Caki2 (cell line): ENCODE data around the gene SLC15A3. TPM values are rescaled to one million over a fixed set of nuclear protein-coding genes. Genes with fewer than 3 reads are reported as not detected.
"Not testable (repeated sequence)": the region's sequence is repeated elsewhere in the genome, so short reads cannot be mapped to it uniquely, and the experiment has no call there.

Experiments
- DNase-seq: peaks from one replicate; pipeline ENCODE4 v3.0.0-alpha.2; 2015; ENCODE audit warnings: low read depth
- in situ Hi-C: cut with HindIII; loops from 2 replicates; pipeline ENCODE4 v1.10.0; 2016; ENCODE audit warnings: low sequenced_read_pairs, low pct_unique_long_range_greater_than_20kb, mixed read lengths
- total RNA-seq: library from RNA; depleted of rRNA; stranded (reverse); fragments of >200 nt; shearing (Covaris generic); gene quantifications from 2 replicates; pipeline ENCODE4 v1.2.3, GENCODE V29; 2014; ENCODE audit warnings: low replicate concordance

SLC15A3 gene
- total RNA-seq, 1 experiment from 2014 or later, result not detected

GRCh38 chr11:60909680-60910280 lies 42.2 kb downstream of the SLC15A3 start:
- DNase-seq, in situ Hi-C loops: not testable (repeated sequence)

- no peak for DNase-seq
- in situ Hi-C loops, result no loop called here
Measured at GRCh38 chr11:60908803-60909202, 43.2 kb downstream of the SLC15A3 start.

- peak; percentile 97 for DNase-seq
- in situ Hi-C loops, result no loop called here
Measured at GRCh38 chr11:60906132-60906972, 45.6 kb downstream of the SLC15A3 start, which contains the start of gene PRPF19. PRPF19 (minus strand) TSS chr11:60906585; CDS start chr11:60906382, 203 bp downstream.

GRCh38 chr11:60905551-60906113 lies 46.3 kb downstream of the SLC15A3 start:
- in situ Hi-C loops, result no loop called here
- DNase-seq, result peak; percentile 33

- in situ Hi-C loops, result no loop called here
- DNase-seq, result no peak
Measured at GRCh38 chr11:60905047-60905446, 46.9 kb downstream of the SLC15A3 start.

- in situ Hi-C loops, result no loop called here
Measured at GRCh38 chr11:60902625-60903024, 49.4 kb downstream of the SLC15A3 start.

GRCh38 chr11:60900673-60901404 lies 51.1 kb downstream of the SLC15A3 start:
- DNase-seq, result no peak
- in situ Hi-C loops, result no loop called here

More at GRCh38 chr11:60902625-60903024, 49.4 kb downstream of the SLC15A3 start:
- no peak for DNase-seq

- in situ Hi-C loops, result no loop called here
- no peak for DNase-seq
Measured at GRCh38 chr11:60899977-60900376, 52.0 kb downstream of the SLC15A3 start.

GRCh38 chr11:60899046-60899936 lies 52.7 kb downstream of the SLC15A3 start:
- in situ Hi-C loops, result no loop called here
- peak; percentile 72 for DNase-seq

- DNase-seq, result no peak
- in situ Hi-C loops, result no loop called here
Measured at GRCh38 chr11:60897496-60897895, 54.5 kb downstream of the SLC15A3 start.

GRCh38 chr11:60895687-60896086 lies 56.3 kb downstream of the SLC15A3 start:
- in situ Hi-C loops, result no loop called here
- DNase-seq, result no peak

- in situ Hi-C loops, result no loop called here
- no peak for DNase-seq
Measured at GRCh38 chr11:60891103-60891741, 60.8 kb downstream of the SLC15A3 start.

GRCh38 chr11:60890696-60891095 lies 61.3 kb downstream of the SLC15A3 start:
- DNase-seq, result no peak
- in situ Hi-C loops, result no loop called here

- no peak for DNase-seq
- in situ Hi-C loops, result no loop called here
Measured at GRCh38 chr11:60889869-60890311, 62.1 kb downstream of the SLC15A3 start.

- no peak for DNase-seq
- in situ Hi-C loops, result no loop called here
Measured at GRCh38 chr11:60887556-60887955, 64.4 kb downstream of the SLC15A3 start.
